ENCODE measurements around the gene PRKG1. TPM values are rescaled to one million over a fixed set of nuclear protein-coding genes. Genes with fewer than 3 reads are reported as not detected.

The PRKG1 gene
- total and polyA plus RNA-seq, 4 donors = 0.46 to 5.1 (median 1.5) TPM

DNA sequence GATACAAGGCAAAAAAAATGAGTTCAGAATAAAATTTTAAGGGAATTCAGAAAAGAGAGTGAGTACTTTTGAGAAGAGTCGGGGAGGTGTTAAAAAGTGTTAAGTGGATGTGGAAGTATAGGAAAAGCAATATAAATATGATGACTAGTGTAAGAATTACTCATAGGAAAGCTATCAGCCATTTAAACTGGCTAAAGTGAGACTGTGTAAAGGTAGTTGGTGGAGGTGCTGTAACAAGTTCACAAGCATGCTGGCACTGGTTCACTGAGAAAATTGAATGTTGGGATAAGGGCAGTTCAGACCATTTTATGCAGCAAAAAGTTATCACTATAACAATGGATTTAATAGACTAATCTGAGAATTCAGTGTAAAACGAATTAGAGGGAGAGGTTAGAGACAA is 1060.8 kb downstream of the PRKG1 start:
- WGBS = 57% methylated on average over 2 of the region's 2 CpGs
- no peak for DNase-seq (ENCODE audit: low spot score)
- no peaks in the 10 kb centered on the region for H3K36me3 ChIP-seq (ENCODE audit: control insufficient read depth in 4 of 4, insufficient read depth in 3 of 4, low read depth in 1 of 4, low read length in 3 of 4)
- no peak overlapping the region for H3K27ac ChIP-seq (ENCODE audit: low read depth in 1 of 2, low read length in 2 of 2)
- TF ChIP-seq RXRA (IDR thresholded peaks at IDR 0.05) (no peak), FOXA1 (IDR thresholded peaks at IDR 0.05) (no peak), FOXA2 (IDR thresholded peaks at IDR 0.05) (no peak)
- TF ChIP-seq, protein P1, sequence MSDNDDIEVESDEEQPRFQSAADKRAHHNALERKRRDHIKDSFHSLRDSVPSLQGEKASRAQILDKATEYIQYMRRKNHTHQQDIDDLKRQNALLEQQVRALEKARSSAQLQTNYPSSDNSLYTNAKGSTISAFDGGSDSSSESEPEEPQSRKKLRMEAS (IDR thresholded peaks at IDR 0.05) = no peak
- H3K27me3 ChIP-seq (ENCODE audit: control insufficient read depth in 4 of 4, insufficient read depth in 4 of 4, low read length in 3 of 4) = no peaks in the 10 kb centered on the region
- H3K9ac ChIP-seq (ENCODE audit: low read depth in 1 of 2, low read length in 2 of 2) = no peak overlapping the region
- no peak overlapping the region for H3K4me3 ChIP-seq (ENCODE audit: low read depth in 1 of 3, low read length in 3 of 3)
- H3K4me1 ChIP-seq (ENCODE audit: control insufficient read depth in 4 of 4, insufficient read depth in 4 of 4, low read length in 3 of 4) = no peaks in the 10 kb centered on the region
- H3K9me3 ChIP-seq (ENCODE audit: control insufficient read depth in 4 of 4, low read length in 3 of 4) = no peaks in the 10 kb centered on the region

DNA sequence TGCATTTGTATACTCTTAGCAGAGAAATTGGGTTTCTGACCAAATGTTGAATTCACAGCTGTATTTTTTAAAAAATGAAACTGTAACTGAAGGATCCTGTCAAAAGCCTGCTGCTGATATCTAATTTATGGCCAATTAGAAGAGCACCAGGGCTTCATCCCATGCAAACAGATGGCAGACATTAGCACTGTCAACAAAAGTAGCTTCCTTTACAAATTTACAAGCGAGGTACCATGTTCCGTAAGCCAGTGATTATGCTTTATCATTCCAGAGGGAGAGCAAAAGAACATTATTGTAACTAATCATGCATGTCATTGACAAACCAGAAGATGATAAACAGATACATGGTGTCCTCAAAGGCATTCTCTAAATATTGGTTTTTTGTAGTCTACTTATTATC is 1062.6 kb downstream of the PRKG1 start:
- no peak for TF ChIP-seq TAF1 (conservative IDR thresholded peaks at IDR 0.05)
- no peak for TF ChIP-seq NR2F2 (IDR thresholded peaks at IDR 0.05)
- no peak for TF ChIP-seq RXRA (IDR thresholded peaks at IDR 0.05)
- TF ChIP-seq HNF4A (conservative IDR thresholded peaks at IDR 0.05) = no peak
- TF ChIP-seq, protein P1 (IDR thresholded peaks at IDR 0.05) = no peak
- TF ChIP-seq FOXA1 (IDR thresholded peaks at IDR 0.05) = no peak
- TF ChIP-seq, protein P2, sequence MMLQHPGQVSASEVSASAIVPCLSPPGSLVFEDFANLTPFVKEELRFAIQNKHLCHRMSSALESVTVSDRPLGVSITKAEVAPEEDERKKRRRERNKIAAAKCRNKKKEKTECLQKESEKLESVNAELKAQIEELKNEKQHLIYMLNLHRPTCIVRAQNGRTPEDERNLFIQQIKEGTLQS (IDR thresholded peaks at IDR 0.05) = no peak
- TF ChIP-seq, protein P3, sequence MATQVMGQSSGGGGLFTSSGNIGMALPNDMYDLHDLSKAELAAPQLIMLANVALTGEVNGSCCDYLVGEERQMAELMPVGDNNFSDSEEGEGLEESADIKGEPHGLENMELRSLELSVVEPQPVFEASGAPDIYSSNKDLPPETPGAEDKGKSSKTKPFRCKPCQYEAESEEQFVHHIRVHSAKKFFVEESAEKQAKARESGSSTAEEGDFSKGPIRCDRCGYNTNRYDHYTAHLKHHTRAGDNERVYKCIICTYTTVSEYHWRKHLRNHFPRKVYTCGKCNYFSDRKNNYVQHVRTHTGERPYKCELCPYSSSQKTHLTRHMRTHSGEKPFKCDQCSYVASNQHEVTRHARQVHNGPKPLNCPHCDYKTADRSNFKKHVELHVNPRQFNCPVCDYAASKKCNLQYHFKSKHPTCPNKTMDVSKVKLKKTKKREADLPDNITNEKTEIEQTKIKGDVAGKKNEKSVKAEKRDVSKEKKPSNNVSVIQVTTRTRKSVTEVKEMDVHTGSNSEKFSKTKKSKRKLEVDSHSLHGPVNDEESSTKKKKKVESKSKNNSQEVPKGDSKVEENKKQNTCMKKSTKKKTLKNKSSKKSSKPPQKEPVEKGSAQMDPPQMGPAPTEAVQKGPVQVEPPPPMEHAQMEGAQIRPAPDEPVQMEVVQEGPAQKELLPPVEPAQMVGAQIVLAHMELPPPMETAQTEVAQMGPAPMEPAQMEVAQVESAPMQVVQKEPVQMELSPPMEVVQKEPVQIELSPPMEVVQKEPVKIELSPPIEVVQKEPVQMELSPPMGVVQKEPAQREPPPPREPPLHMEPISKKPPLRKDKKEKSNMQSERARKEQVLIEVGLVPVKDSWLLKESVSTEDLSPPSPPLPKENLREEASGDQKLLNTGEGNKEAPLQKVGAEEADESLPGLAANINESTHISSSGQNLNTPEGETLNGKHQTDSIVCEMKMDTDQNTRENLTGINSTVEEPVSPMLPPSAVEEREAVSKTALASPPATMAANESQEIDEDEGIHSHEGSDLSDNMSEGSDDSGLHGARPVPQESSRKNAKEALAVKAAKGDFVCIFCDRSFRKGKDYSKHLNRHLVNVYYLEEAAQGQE (IDR thresholded peaks at IDR 0.05) = no peak
- TF ChIP-seq SP1 (IDR thresholded peaks at IDR 0.05) = no peak
- no peak for TF ChIP-seq FOXA2 (IDR thresholded peaks at IDR 0.05)
- TF ChIP-seq GABPA (IDR thresholded peaks at IDR 0.05 in 1 of 2, conservative IDR thresholded peaks at IDR 0.05 in 1 of 2) = no peak
- WGBS = 82% methylated on average over 2 of the region's 2 CpGs

DNA sequence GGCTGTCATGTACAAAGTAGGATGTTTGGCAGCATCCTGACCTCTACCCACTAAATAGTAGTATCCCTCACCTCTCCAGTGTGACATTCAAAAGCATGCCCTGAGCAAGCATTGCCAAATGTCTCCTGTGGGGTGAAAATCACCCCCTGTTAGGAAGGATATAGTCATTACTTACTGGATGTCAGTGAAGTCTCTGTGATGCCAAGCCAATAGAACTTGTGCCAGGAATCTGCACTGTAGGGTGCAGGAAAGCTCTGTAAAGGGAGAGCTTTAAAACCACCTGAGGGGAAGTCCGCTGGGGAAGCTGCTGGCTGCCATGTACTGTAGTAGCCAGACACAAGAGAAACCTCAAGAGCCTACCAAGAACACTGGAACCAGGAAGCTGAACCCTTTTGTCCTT is 1069.1 kb downstream of the PRKG1 start:
- DNase-seq (ENCODE audit: low spot score) = no peak
- TF ChIP-seq HNF4A (conservative IDR thresholded peaks at IDR 0.05) = no peak
- Histone ChIP-seq H3K27ac (ENCODE audit: low read depth in 1 of 2, low read length in 2 of 2) (no peak overlapping the region), H3K4me3 (ENCODE audit: low read depth in 1 of 3, low read length in 3 of 3) (no peak overlapping the region), H3K9ac (ENCODE audit: low read depth in 1 of 2, low read length in 2 of 2) (no peak overlapping the region), H3K4me1 (ENCODE audit: control insufficient read depth in 4 of 4, insufficient read depth in 4 of 4, low read length in 3 of 4) (no peaks in the 10 kb centered on the region), H3K9me3 (ENCODE audit: control insufficient read depth in 4 of 4, low read length in 3 of 4) (no peaks in the 10 kb centered on the region), H3K36me3 (ENCODE audit: control insufficient read depth in 4 of 4, insufficient read depth in 3 of 4, low read depth in 1 of 4, low read length in 3 of 4) (no peaks in the 10 kb centered on the region), H3K27me3 (ENCODE audit: control insufficient read depth in 4 of 4, insufficient read depth in 4 of 4, low read length in 3 of 4) (no peaks in the 10 kb centered on the region)
- WGBS = 79% methylated on average over 1 of the region's 1 CpG

More for the DNA sequence above, 1062.6 kb downstream of the PRKG1 start:
- H3K9ac ChIP-seq (ENCODE audit: low read depth in 1 of 2, low read length in 2 of 2) = no peak overlapping the region
- H3K4me3 ChIP-seq (ENCODE audit: low read depth in 1 of 3, low read length in 3 of 3) = no peak overlapping the region
- no peak for DNase-seq (ENCODE audit: low spot score)
- H3K9me3 ChIP-seq (ENCODE audit: control insufficient read depth in 4 of 4, low read length in 3 of 4) = no peaks in the 10 kb centered on the region
- H3K27ac ChIP-seq (ENCODE audit: low read depth in 1 of 2, low read length in 2 of 2) = no peak overlapping the region
- H3K27me3 ChIP-seq (ENCODE audit: control insufficient read depth in 4 of 4, insufficient read depth in 4 of 4, low read length in 3 of 4) = no peaks in the 10 kb centered on the region
- H3K4me1 ChIP-seq (ENCODE audit: control insufficient read depth in 4 of 4, insufficient read depth in 4 of 4, low read length in 3 of 4) = no peaks in the 10 kb centered on the region
- H3K36me3 ChIP-seq (ENCODE audit: control insufficient read depth in 4 of 4, insufficient read depth in 3 of 4, low read depth in 1 of 4, low read length in 3 of 4) = no peaks in the 10 kb centered on the region
